ENCODE data around the gene CA14.

The CA14 gene

GRCh38 chr1:150295476-150295875, 37.9 kb downstream of the CA14 start:
- Histone ChIP-seq H3K4me2 (ENCODE audit: low read depth, low read length, poor library complexity, severe bottlenecking) (peak overlapping the region; percentile 82), H3K9me2 (replicated peaks; ENCODE audit: low read depth, low read length) (no peaks in the 10 kb centered on the region), H3K36me3 (ENCODE audit: insufficient read depth, low read length) (no peaks in the 10 kb centered on the region), H3F3A (ENCODE audit: low read depth) (no peaks in the 10 kb centered on the region), H3K9ac (ENCODE audit: low read depth, low read length, poor library complexity, severe bottlenecking) (no peak overlapping the region), H3K4me1 (ENCODE audit: insufficient read depth, low read length, poor library complexity, severe bottlenecking) (peaks cover 24% of the 10 kb centered on the region), H3K27me3 (ENCODE audit: insufficient read depth, low read length, poor library complexity, severe bottlenecking) (no peaks in the 10 kb centered on the region), H3K79me2 (ENCODE audit: insufficient read depth, low read length) (peaks cover 29% of the 10 kb centered on the region), H3K4me3 (ENCODE audit: low read length, poor library complexity, severe bottlenecking) (peak overlapping the region; percentile 2), H4K20me1 (ENCODE audit: insufficient read depth, low read length, poor library complexity, severe bottlenecking) (no peaks in the 10 kb centered on the region), H3K9me3 (ENCODE audit: insufficient read depth, low read depth, low read length) (no peaks in the 10 kb centered on the region), H2AFZ (ENCODE audit: low read length) (no peak overlapping the region)
- TF ChIP-seq CTCF (conservative IDR thresholded peaks at IDR 0.05; ENCODE audit: low read length) (no peak), EZH2phosphoT487 (IDR thresholded peaks at IDR 0.05; ENCODE audit: borderline replicate concordance) (no peak)

- Histone ChIP-seq H4K20me1 (ENCODE audit: insufficient read depth, low read length, poor library complexity, severe bottlenecking) (no peaks in the 10 kb centered on the region), H3K9ac (ENCODE audit: low read depth, low read length, poor library complexity, severe bottlenecking) (no peak overlapping the region), H3K4me1 (ENCODE audit: insufficient read depth, low read length, poor library complexity, severe bottlenecking) (peaks cover 10% of the 10 kb centered on the region), H3K9me2 (replicated peaks; ENCODE audit: low read depth, low read length) (no peaks in the 10 kb centered on the region), H3K9me3 (ENCODE audit: insufficient read depth, low read depth, low read length) (no peaks in the 10 kb centered on the region), H3K4me2 (ENCODE audit: low read depth, low read length, poor library complexity, severe bottlenecking) (no peak overlapping the region), H2AFZ (ENCODE audit: low read length) (no peak overlapping the region), H3K79me2 (ENCODE audit: insufficient read depth, low read length) (peaks cover 18% of the 10 kb centered on the region), H3F3A (ENCODE audit: low read depth) (no peaks in the 10 kb centered on the region), H3K36me3 (ENCODE audit: insufficient read depth, low read length) (no peaks in the 10 kb centered on the region; the same call in 1 of the 2 replicates), H3K4me3 (ENCODE audit: low read length, poor library complexity, severe bottlenecking) (no peak overlapping the region), H3K27me3 (ENCODE audit: insufficient read depth, low read length, poor library complexity, severe bottlenecking) (no peaks in the 10 kb centered on the region)
- no peak for TF ChIP-seq EZH2phosphoT487 (IDR thresholded peaks at IDR 0.05; ENCODE audit: borderline replicate concordance)
- no peak for TF ChIP-seq CTCF (conservative IDR thresholded peaks at IDR 0.05; ENCODE audit: low read length)
Measured at GRCh38 chr1:150299716-150300115, 42.1 kb downstream of the CA14 start.

DNA sequence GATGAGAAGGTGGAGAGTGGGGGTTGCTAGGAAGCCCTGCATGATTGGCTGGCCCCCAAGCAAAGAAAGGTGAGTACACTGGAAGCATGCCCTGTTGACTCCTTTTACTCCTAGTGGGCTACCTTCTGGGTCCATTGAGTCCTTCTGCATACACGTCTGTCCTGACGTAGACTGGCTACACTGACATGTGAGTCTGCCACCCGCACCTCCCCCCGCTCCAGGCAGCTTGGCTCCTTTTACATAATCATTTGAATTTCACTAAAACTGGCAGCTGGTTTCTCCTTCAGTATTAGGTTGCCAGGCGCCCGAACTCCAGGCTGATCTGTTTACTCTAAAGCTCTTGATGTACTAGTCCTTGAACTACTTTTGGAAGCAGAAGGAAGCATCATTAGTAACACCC, 44.8 kb downstream of the CA14 start:
- Histone ChIP-seq H3K36me3 (ENCODE audit: insufficient read depth, low read length) (no peaks in the 10 kb centered on the region; the same call in 1 of the 2 replicates), H3K4me2 (ENCODE audit: low read depth, low read length, poor library complexity, severe bottlenecking) (no peak overlapping the region), H3K27me3 (ENCODE audit: insufficient read depth, low read length, poor library complexity, severe bottlenecking) (no peaks in the 10 kb centered on the region), H3K4me1 (ENCODE audit: insufficient read depth, low read length, poor library complexity, severe bottlenecking) (no peaks in the 10 kb centered on the region), H4K20me1 (ENCODE audit: insufficient read depth, low read length, poor library complexity, severe bottlenecking) (no peaks in the 10 kb centered on the region), H3K9me2 (replicated peaks; ENCODE audit: low read depth, low read length) (no peaks in the 10 kb centered on the region), H2AFZ (ENCODE audit: low read length) (no peak overlapping the region), H3F3A (ENCODE audit: low read depth) (no peaks in the 10 kb centered on the region), H3K79me2 (ENCODE audit: insufficient read depth, low read length) (no peaks in the 10 kb centered on the region), H3K9me3 (ENCODE audit: insufficient read depth, low read depth, low read length) (no peaks in the 10 kb centered on the region), H3K4me3 (ENCODE audit: low read length, poor library complexity, severe bottlenecking) (no peak overlapping the region), H3K9ac (ENCODE audit: low read depth, low read length, poor library complexity, severe bottlenecking) (no peak overlapping the region)
- no peak for TF ChIP-seq CTCF (conservative IDR thresholded peaks at IDR 0.05; ENCODE audit: low read length)
- TF ChIP-seq EZH2phosphoT487 (IDR thresholded peaks at IDR 0.05; ENCODE audit: borderline replicate concordance), result no peak

Data from Loucy (cell line).